Activated CD4-positive, alpha-beta memory T cell treated with anti-CD3 and anti-CD28 coated beads for 36 hours (primary cell): Measurements from ENCODE around the gene SMYD3. TPM values are rescaled to one million over a fixed set of nuclear protein-coding genes. Genes with fewer than 3 reads are reported as not detected.
"Not testable (repeated sequence)": the region's sequence is repeated elsewhere in the genome, so short reads cannot be mapped to it uniquely, and the experiment has no call there.

ENCODE experiments used
- CTCF ChIA-PET: fragments of 350-600 bp; sonication (Branson Sonifier 250); formaldehyde crosslinking; loops from one replicate; lab custom pipeline; 2021; ENCODE audit warnings: antibody characterized with exemption, inconsistent platforms; lab: Charles Lee
- POLR2A ChIA-PET: fragments of 350-600 bp; sonication (Branson Sonifier 250); formaldehyde crosslinking; loops from one replicate; lab custom pipeline; 2021; ENCODE audit warnings: antibody characterized with exemption; lab: Charles Lee
- DNase-seq: peaks from one replicate; pipeline ENCODE4 v3.0.0-alpha.2; 2020
- H3K27ac Mint-ChIP-seq: one replicate; pipeline ENCODE4 v1.8.0; 2021; ENCODE audit warnings: mixed read lengths
- H3K27me3 Mint-ChIP-seq: one replicate; pipeline ENCODE4 v1.8.0; 2021; ENCODE audit warnings: mixed read lengths
- H3K36me3 Mint-ChIP-seq: one replicate; pipeline ENCODE4 v1.8.0; 2021; ENCODE audit warnings: mixed read lengths
- H3K4me1 Mint-ChIP-seq: one replicate; pipeline ENCODE4 v1.8.0; 2021; ENCODE audit warnings: low read depth, mixed read lengths
- H3K4me3 Mint-ChIP-seq: one replicate; pipeline ENCODE4 v1.8.0; 2021; ENCODE audit warnings: mild to moderate bottlenecking, mixed read lengths
- H3K9me3 Mint-ChIP-seq: one replicate; pipeline ENCODE4 v1.8.0; 2021; ENCODE audit warnings: mixed read lengths
- intact Hi-C: fragments of 100-400 bp; cut with micrococcal nuclease; formaldehyde crosslinking; loops from one replicate; pipeline ENCODE4 v1.15.1; 2023
- total RNA-seq, 2 experiments: library from RNA; stranded (reverse); gene quantifications; one replicate each; pipeline ENCODE4 v1.2.3, GENCODE V29; 2021

SMYD3 gene
- total RNA-seq, 2 experiments from 2014 or later: 16.6 to 20.2 TPM

DNA sequence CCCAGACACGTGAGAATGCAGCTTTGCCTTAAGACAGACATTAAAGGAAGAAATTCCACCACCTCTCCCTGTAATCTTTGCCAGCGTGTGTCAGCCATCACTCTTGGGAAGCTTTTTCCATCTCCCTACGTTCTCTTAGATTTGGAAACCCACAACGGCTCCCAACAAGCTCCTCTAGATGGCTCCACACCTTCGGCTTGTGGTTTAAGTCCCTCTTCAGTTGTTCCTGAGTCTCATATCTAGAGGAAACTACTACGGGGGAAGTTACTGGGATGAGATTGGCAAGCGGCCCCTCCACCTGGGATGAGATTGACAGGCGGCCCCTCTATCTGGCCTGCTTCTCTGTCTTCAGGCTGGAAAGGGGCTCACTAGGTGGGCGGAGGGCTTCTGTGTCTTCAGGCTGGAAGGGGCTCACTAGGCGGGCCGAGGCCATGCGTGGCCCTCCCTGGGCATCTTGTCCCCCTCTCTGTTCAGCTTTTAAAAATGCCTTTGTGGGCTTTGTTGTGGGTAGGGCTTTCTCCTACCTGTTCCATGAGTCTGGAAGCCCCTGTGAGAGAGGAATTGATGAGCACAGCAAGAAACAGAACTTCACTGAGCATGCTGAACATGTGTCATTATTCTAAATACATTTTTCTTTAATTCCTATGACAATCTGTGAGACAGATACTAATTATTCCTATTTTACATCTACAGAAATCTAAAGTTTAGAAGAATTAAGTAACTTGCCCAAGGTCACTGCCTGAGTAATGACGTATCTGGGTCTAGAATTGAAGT, 681.8 kb downstream of the SMYD3 start:
- Mint-ChIP-seq H3K27ac (no peak overlapping the region), H3K9me3 (peaks cover 32% of the 10 kb centered on the region), H3K36me3 (peaks cover 27% of the 10 kb centered on the region), H3K4me1 (no peaks in the 10 kb centered on the region), H3K4me3 (no peak overlapping the region), H3K27me3 (no peaks in the 10 kb centered on the region)
- no peak for DNase-seq
- CTCF ChIA-PET: no interaction called here
- intact Hi-C loops: no loop called here
- POLR2A ChIA-PET: no interaction called here

DNA sequence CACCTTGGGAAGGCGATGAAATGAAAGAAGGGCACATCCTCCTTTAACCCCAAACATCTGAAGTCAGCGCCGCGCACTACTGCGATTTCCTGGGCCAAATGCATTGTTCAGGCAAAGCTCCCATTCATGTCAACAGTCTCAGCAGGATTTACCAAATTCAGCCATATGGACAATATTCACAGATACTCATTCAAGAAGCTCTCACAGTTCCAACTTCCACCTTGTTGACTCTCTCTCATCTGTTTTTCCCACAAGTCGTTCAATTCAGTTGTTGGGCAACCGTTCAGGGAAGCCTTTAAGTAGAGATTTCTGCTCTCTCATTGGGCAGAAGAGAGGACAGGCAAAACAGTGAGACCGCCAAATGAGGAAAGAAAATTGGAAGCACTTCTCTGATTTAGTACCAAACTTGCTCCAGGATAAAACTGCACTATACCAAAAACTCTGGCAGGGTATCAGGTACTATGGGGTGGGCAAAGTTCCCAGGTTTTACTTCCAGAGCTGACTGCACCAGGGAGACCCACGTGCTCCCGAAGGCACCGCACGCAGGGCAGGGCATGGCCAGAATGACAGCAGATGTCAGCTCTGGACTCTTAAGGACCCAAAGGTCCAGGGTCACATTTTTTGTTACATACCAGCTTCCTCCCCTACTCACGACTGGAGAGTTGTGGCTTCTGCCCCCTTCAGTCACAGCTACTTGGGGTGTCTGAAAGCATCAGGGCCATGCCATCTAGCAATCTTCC, 683.5 kb downstream of the SMYD3 start:
- ChIA-PET POLR2A (no interaction called here), CTCF (interaction anchor here (0.6 kb wide), 1 partner anchor 167 kb away, joined by 5 read pairs; no protein-coding TSS in a partner anchor)
- Mint-ChIP-seq H3K27me3 (no peaks in the 10 kb centered on the region), H3K4me1 (no peaks in the 10 kb centered on the region), H3K4me3 (no peak overlapping the region), H3K36me3 (peaks cover 27% of the 10 kb centered on the region), H3K27ac (no peak overlapping the region), H3K9me3 (peaks cover 30% of the 10 kb centered on the region)
- intact Hi-C loops: no loop called here
- no peak for DNase-seq

DNA sequence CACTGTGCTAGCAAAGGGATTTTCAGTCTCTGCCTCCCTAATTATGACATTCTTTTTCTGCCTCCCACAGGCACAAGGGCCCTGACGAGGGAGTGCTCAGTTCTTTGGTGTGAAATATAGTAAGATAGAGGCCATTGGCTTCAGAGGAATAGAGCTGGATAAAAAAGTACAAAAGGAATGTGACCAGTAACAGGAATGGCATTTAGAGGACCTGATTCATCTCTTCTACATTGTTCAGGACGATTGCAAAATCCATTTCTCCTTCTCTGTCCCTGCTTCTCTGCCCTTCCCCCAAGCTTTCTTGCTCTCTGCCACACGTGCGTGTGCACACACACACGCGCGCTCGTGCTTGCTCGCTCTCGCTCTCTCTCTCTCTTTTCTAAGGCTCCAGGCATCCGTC, 684.1 kb downstream of the SMYD3 start:
- no peaks in the 10 kb centered on the region for H3K4me1 Mint-ChIP-seq
- peaks cover 27% of the 10 kb centered on the region for H3K36me3 Mint-ChIP-seq
- no peak for DNase-seq
- H3K27me3 Mint-ChIP-seq: no peaks in the 10 kb centered on the region
- CTCF ChIA-PET: no interaction called here
- no peak overlapping the region for H3K27ac Mint-ChIP-seq
- POLR2A ChIA-PET: no interaction called here
- peaks cover 30% of the 10 kb centered on the region for H3K9me3 Mint-ChIP-seq
- intact Hi-C loops: no loop called here
- H3K4me3 Mint-ChIP-seq: no peak overlapping the region

DNA sequence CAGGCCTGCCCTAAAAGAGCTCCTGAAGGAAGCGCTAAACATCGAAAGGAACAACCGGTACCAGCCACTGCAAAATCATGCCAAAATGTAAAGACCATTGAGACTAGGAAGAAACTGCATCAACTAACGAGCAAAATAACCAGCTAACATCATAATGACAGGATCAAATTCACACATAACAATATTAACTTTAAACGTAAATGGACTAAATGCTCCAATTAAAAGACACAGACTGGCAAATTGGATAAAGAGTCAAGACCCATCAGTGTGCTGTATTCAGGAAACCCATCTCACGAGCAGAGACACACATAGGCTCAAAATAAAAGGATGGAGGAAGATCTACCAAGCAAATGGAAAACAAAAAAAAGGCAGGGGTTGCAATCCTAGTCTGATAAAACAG, 688.7 kb downstream of the SMYD3 start:
- CTCF ChIA-PET, H3K27ac Mint-ChIP-seq, POLR2A ChIA-PET, H3K9me3 Mint-ChIP-seq, DNase-seq, H3K27me3 Mint-ChIP-seq, H3K4me3 Mint-ChIP-seq, H3K4me1 Mint-ChIP-seq, H3K36me3 Mint-ChIP-seq, intact Hi-C loops: not testable (repeated sequence)

DNA sequence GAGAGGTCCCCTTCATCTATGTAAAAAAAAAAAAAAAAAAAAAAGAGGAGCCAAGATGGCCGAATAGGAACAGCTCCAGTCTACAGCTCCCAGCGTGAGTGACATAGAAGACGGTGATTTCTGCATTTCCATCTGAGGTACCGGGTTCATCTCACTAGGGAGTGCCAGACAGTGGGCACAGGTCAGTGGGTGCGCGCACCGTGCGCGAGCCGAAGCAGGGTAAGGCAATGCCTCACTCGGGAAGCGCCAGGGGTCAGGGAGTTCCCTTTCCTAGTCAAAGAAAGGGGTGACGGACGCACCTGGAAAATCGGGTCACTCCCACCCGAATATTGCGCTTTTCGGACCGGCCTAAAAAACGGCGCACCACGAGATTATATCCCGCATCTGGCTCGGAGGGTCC, 690.6 kb downstream of the SMYD3 start:
- H3K4me1 Mint-ChIP-seq, H3K27ac Mint-ChIP-seq, H3K4me3 Mint-ChIP-seq, H3K27me3 Mint-ChIP-seq, H3K36me3 Mint-ChIP-seq, intact Hi-C loops, POLR2A ChIA-PET, CTCF ChIA-PET, DNase-seq, H3K9me3 Mint-ChIP-seq: not testable (repeated sequence)

DNA sequence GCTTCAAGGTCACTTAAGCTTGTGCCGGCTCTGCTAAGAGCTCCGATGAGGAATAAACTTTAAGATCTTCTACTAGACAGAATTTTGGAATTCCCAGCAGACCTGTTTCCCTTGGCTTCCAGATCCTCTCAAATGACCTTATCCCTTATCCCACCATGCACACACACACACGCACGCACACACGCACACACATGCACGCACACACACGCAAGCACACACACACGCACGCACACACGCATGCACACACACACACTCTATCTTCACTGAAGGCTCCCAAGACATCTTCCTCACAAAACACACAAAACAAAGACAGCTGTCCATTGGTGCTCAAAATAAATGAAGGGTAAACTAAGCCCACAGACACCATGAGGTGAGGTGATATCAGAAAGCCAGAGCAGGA, 692.4 kb downstream of the SMYD3 start:
- Mint-ChIP-seq H3K36me3 (no peaks in the 10 kb centered on the region), H3K27me3 (no peaks in the 10 kb centered on the region), H3K27ac (no peak overlapping the region), H3K9me3 (no peaks in the 10 kb centered on the region), H3K4me3 (no peak overlapping the region), H3K4me1 (no peaks in the 10 kb centered on the region)
- ChIA-PET POLR2A (no interaction called here), CTCF (no interaction called here)
- intact Hi-C loops: no loop called here
- DNase-seq: no peak

DNA sequence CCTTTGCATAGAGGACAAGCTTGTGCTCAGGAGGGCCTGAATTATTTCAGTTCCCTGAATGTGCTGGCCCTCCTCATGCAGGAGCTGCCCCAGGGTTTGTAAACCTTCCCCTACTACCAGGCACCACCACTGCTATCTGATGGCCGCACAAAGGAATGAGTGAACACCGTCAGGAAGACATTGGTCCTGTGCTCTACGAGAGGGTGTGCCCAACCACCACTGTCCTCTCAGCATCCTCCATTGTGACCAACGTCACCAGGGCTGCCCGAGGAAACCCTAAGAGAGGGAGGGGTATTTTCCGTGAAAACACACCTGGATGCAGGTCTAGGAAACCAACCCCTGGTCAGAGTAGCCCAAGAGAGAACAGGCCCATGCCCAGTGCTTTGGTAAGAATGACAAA, 694.8 kb downstream of the SMYD3 start:
- intact Hi-C loops: no loop called here
- ChIA-PET CTCF (no interaction called here), POLR2A (no interaction called here)
- H3K27me3 Mint-ChIP-seq: no peaks in the 10 kb centered on the region
- H3K9me3 Mint-ChIP-seq: no peaks in the 10 kb centered on the region
- H3K36me3 Mint-ChIP-seq: no peaks in the 10 kb centered on the region
- no peak for DNase-seq
- H3K4me1 Mint-ChIP-seq: peaks cover 6% of the 10 kb centered on the region
- no peak overlapping the region for H3K4me3 Mint-ChIP-seq
- H3K27ac Mint-ChIP-seq: no peak overlapping the region

DNA sequence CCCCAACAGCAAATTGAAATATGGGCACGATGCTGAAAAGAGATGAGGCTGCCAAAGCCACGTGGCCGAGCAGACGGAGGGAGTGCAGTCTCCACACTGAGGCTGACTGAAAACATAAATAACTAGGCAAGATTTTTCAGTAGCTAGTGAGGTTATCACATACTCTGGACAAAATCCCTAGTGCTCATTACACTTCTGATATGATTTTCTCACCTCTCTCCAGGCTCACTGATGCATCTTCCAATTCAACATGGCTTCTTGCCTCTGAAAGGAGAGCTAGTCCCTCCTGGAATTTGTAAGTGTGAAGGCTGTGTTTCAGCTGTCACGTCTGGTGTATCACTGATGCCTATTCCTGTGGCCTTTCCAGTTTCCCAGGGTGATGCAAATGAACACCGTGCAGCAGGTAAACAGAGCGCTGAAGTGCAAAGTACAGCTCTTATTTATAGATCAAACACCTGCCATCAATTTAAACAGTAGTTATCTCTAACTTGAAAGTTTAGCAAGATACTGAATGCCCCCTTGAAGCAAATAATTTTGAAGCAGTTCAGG, 696.2 kb downstream of the SMYD3 start:
- H3K36me3 Mint-ChIP-seq: no peaks in the 10 kb centered on the region
- CTCF ChIA-PET: no interaction called here
- no peak for DNase-seq
- no peak overlapping the region for H3K27ac Mint-ChIP-seq
- H3K9me3 Mint-ChIP-seq: no peaks in the 10 kb centered on the region
- H3K27me3 Mint-ChIP-seq: no peaks in the 10 kb centered on the region
- H3K4me3 Mint-ChIP-seq: no peak overlapping the region
- H3K4me1 Mint-ChIP-seq: peaks cover 8% of the 10 kb centered on the region
- POLR2A ChIA-PET: no interaction called here
- intact Hi-C loops: no loop called here

DNA sequence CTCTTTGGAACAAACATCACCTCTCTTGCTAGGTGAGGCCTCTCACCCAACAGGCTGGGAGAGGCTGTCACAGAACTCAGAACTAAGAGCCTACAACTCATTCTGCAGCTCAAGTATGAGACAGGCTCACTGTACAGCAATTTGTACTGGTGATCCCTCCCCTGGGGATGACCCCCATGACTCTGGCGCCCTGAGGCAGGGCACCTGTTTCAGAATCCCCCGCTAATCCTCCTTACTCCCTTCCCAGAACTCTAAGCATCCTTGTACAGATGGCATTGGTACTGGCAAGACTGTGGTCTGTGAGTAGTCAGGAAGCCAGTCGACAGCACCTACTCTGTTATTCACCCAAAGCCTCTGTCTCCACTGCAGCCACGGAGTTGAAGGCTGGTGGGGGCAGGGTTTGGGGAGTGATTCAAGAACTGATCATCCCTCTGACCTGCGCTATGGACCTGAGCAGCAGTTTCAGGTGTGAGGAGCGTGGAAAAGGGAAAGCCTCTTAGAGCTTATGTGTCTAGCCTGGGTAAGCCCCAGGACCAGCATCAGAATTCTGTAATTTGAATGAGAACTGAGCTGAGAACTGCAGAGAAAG, 696.8 kb downstream of the SMYD3 start:
- no peak overlapping the region for H3K27ac Mint-ChIP-seq
- H3K4me3 Mint-ChIP-seq: no peak overlapping the region
- DNase-seq: no peak
- no peaks in the 10 kb centered on the region for H3K27me3 Mint-ChIP-seq
- intact Hi-C loops: no loop called here
- peaks cover 8% of the 10 kb centered on the region for H3K4me1 Mint-ChIP-seq
- ChIA-PET CTCF (no interaction called here), POLR2A (no interaction called here)
- H3K36me3 Mint-ChIP-seq: no peaks in the 10 kb centered on the region
- no peaks in the 10 kb centered on the region for H3K9me3 Mint-ChIP-seq

DNA sequence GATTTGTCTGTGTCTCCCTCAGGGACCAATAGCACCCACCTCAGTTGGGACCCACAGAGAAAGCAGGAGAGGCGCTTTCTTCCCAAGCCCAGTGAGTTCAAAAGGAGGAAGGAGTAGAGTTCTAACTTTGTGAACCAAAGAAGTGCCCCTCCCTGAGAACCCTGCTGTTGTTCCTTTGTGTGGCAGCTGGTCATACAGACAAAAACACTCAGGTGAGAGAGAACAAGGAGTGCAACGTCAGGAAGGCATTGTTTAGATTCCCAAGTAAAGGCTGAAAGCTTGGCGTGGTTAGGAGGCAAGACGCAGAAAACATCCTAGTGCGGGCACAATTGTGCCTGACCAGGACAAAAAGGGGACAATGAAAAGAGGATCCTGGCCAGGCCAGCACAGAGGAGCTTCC, 697.7 kb downstream of the SMYD3 start:
- no peak for DNase-seq
- Mint-ChIP-seq H3K36me3 (no peaks in the 10 kb centered on the region), H3K9me3 (no peaks in the 10 kb centered on the region), H3K4me3 (no peak overlapping the region), H3K4me1 (peaks cover 8% of the 10 kb centered on the region), H3K27ac (no peak overlapping the region), H3K27me3 (no peaks in the 10 kb centered on the region)
- intact Hi-C loops: no loop called here
- ChIA-PET CTCF (no interaction called here), POLR2A (no interaction called here)

DNA sequence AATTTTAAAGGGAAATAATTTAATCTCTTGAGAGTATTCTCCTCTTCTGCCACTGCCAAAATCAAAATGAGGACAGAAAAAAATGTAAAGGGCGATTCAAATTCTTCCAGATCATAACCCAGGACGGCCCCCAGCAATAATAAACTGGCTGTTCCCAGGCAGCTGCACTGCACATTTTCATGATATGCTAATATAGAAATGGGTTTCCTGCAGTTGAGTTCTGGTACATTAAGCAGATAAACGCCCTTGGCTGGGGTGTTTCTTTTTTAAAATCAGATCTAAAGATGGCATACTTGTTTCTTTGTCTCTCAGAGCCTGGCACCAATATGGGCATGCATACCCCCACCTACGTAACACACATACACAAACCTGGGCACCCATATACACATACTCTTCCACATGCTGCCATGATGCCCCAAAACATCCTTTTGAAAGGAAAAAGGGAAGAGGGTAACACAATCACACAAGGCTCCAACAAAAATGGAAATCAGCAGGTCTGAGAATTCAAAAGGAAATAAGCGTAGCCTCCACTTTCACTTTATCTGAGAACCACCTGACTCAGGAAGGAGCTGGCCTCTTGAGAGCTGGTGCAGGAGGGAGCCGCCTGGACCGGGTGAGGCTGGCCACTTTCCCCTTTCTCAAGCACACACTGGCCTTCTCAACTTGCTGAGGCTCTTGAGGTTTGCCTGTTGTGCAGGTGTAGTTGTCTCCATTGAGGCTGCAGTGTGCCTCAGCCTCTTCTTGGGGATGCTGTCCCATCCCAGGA, 698.9 kb downstream of the SMYD3 start:
- Mint-ChIP-seq H3K4me1 (peaks cover 8% of the 10 kb centered on the region), H3K36me3 (no peaks in the 10 kb centered on the region), H3K27me3 (no peaks in the 10 kb centered on the region), H3K9me3 (no peaks in the 10 kb centered on the region), H3K4me3 (no peak overlapping the region), H3K27ac (no peak overlapping the region)
- DNase-seq: no peak
- POLR2A ChIA-PET: no interaction called here
- CTCF ChIA-PET: no interaction called here
- intact Hi-C loops: no loop called here

DNA sequence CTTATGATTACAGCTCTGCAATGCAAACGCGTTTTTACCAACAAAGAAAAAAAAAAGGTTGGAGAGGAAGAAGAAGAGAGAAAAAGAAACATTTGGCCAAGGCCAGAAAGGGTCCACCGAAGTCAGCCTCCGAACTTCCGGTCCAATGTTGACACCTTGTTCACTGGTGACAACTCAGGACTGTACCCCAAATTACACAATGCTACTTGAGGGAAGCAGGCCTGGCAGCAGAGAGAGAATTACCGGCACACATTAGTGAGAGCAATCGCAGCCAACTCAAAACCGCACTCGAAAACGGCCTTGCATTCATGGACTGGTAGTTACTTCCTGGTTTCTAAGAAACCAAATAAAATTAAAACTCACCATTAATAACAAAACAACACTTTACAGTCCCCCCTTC, 699.8 kb downstream of the SMYD3 start:
- ChIA-PET CTCF (no interaction called here), POLR2A (no interaction called here)
- H3K4me3 Mint-ChIP-seq: no peak overlapping the region
- H3K27me3 Mint-ChIP-seq: no peaks in the 10 kb centered on the region
- no peak for DNase-seq
- H3K9me3 Mint-ChIP-seq: no peaks in the 10 kb centered on the region
- no peaks in the 10 kb centered on the region for H3K36me3 Mint-ChIP-seq
- no peak overlapping the region for H3K27ac Mint-ChIP-seq
- peaks cover 8% of the 10 kb centered on the region for H3K4me1 Mint-ChIP-seq
- intact Hi-C loops: no loop called here
